HCT116 (cell line): ENCODE data around the gene EIF4A3. TPM values are rescaled to one million over a fixed set of nuclear protein-coding genes. Genes with fewer than 3 reads are reported as not detected.

Experiments used
- ATAC-seq: fragments of 200-7000 bp; cut with Tn5 transposase; 2 replicates; pipeline ENCODE4 v1.9.1; 2020; ENCODE audit warnings: mild to moderate bottlenecking, moderate library complexity
- BruUV-seq: library from RNA; stranded (reverse); fragments of 400-500 nt; replicated peaks from 2 replicates; lab custom pipeline; 2021; lab: Mats Ljungman, UMichigan
- CTCF ChIA-PET: fragments of 300-600 bp; sonication (Branson Sonifier 250); formaldehyde crosslinking; loops from one replicate; lab custom pipeline; 2021; ENCODE audit warnings: antibody characterized with exemption; lab: Charles Lee
- POLR2A ChIA-PET: fragments of 300-600, 350-600 bp; sonication (Branson Sonifier 250); formaldehyde crosslinking; loops from one replicate; lab custom pipeline; 2021; ENCODE audit warnings: antibody characterized with exemption; lab: Charles Lee
- RAD21 ChIA-PET, 2 experiments: fragments of 300-600 bp; sonication (Branson Sonifier 250); formaldehyde crosslinking; loops; one replicate each; lab custom pipeline; 2023; ENCODE audit warnings: low total read pairs in 2 of 2; ENCODE audit not compliant: uncharacterized antibody in 2 of 2, unreplicated experiment in 2 of 2, low non-redundant PET in 1 of 2; lab: Charles Lee
- DNase-seq: peaks from one replicate; pipeline ENCODE4 v3.0.0-alpha.2; 2010; ENCODE audit warnings: low read depth, low spot score
- H2AFZ ChIP-seq: fragments of 200-600 bp; shearing (Covaris generic), sonication (generic); 2 replicates; pipeline ENCODE4 v1.6.1; 2017; ENCODE audit warnings: low read depth, mixed run types, mixed read lengths, antibody characterized with exemption, low read length; ENCODE audit not compliant: poor library complexity, severe bottlenecking
- H3K27ac ChIP-seq: 2 replicates; pipeline ENCODE4 v1.5.1; 2012; ENCODE audit warnings: low read depth, low read length
- H3K27me3 ChIP-seq: fragments of 200-600 bp; sonication (generic); 2 replicates; pipeline ENCODE4 v1.6.1; 2016; ENCODE audit warnings: mixed run types, low read length, mixed read lengths; ENCODE audit not compliant: insufficient read depth
- H3K36me3 ChIP-seq, 2 experiments: fragments of 200-500 bp in 1 of 2; fragments of 200-600 bp in 1 of 2; sonication (Bioruptor generic) in 1 of 2; sonication (generic) in 1 of 2; 2 replicates each; pipeline versions ENCODE4 v1.5.1 to v1.6.1; 2014 to 2016; ENCODE audit warnings: low read length in 2 of 2, inconsistent platforms in 1 of 2, mixed read lengths in 1 of 2, mixed run types in 1 of 2; ENCODE audit not compliant: insufficient read depth in 2 of 2, control insufficient read depth in 1 of 2
- H3K4me1 ChIP-seq, 2 experiments: fragments of 200-600 bp in 1 of 2; sonication (generic) in 1 of 2; 2 replicates each; pipeline versions ENCODE4 v1.5.1 to v1.6.1; 2012 to 2017; ENCODE audit warnings: low read length in 2 of 2, inconsistent platforms in 1 of 2, mild to moderate bottlenecking in 1 of 2, mixed read lengths in 1 of 2, mixed run types in 1 of 2, moderate library complexity in 1 of 2; ENCODE audit not compliant: insufficient read depth in 2 of 2, control insufficient read depth in 1 of 2
- H3K4me2 ChIP-seq: fragments of 200-600 bp; sonication (generic); 2 replicates; pipeline ENCODE4 v1.6.1; 2017; ENCODE audit warnings: mixed run types, low read length, mixed read lengths
- H3K4me3 ChIP-seq, 2 experiments: fragments of 200-600 bp in 1 of 2; sonication (generic) in 1 of 2; replicated peaks in 1 of 2; 2 replicates each; pipeline ENCODE4 v1.5.1; 2011 to 2016; ENCODE audit warnings: low read length in 2 of 2, control low read depth in 1 of 2, low read depth in 1 of 2, mild to moderate bottlenecking in 1 of 2, mixed read lengths in 1 of 2, mixed run types in 1 of 2
- H3K79me2 ChIP-seq: fragments of 200-600 bp; sonication (generic); 2 replicates; pipeline ENCODE4 v1.6.1; 2017; ENCODE audit warnings: mild to moderate bottlenecking, mixed run types, low read length, moderate library complexity, mixed read lengths; ENCODE audit not compliant: insufficient read depth
- H3K9ac ChIP-seq: fragments of 200-600 bp; sonication (generic); 2 replicates; pipeline ENCODE4 v1.6.1; 2016; ENCODE audit warnings: low read length, mixed read lengths
- H3K9me2 ChIP-seq: fragments of 200-600 bp; sonication (generic), shearing (Covaris generic); 2 replicates; pipeline ENCODE4 v1.6.1; 2017; ENCODE audit warnings: mixed run types, mild to moderate bottlenecking, moderate library complexity; ENCODE audit not compliant: insufficient read depth
- H3K9me3 ChIP-seq, 2 experiments: fragments of 200-500 bp in 1 of 2; fragments of 200-600 bp in 1 of 2; sonication (Bioruptor generic) in 1 of 2; sonication (generic) in 1 of 2; 2 replicates each; pipeline ENCODE4 v1.6.1; 2014 to 2017; ENCODE audit warnings: low read length in 2 of 2, mixed read lengths in 2 of 2, inconsistent platforms in 1 of 2, low read depth in 1 of 2, mild to moderate bottlenecking in 1 of 2, mixed run types in 1 of 2, moderate library complexity in 1 of 2; ENCODE audit not compliant: control insufficient read depth in 1 of 2, insufficient read depth in 1 of 2
- H4K20me1 ChIP-seq: fragments of 200-600 bp; sonication (generic), shearing (Covaris generic); 2 replicates; pipeline ENCODE4 v1.6.1; 2017; ENCODE audit warnings: mixed run types, mild to moderate bottlenecking, moderate library complexity; ENCODE audit not compliant: insufficient read depth
- ATF3 ChIP-seq: IDR thresholded peaks from 2 replicates; pipeline ENCODE4 v1.6.1; 2012
- CEBPB ChIP-seq: IDR thresholded peaks from 2 replicates; pipeline ENCODE4 v1.6.1; 2012; ENCODE audit warnings: low read depth
- EGR1 ChIP-seq: IDR thresholded peaks from 2 replicates; pipeline ENCODE4 v1.6.1; 2012; ENCODE audit warnings: low read depth
- EZH2phosphoT487 ChIP-seq: fragments of 200-600 bp; IDR thresholded peaks from 2 replicates; pipeline ENCODE4 v1.6.1; 2018; ENCODE audit warnings: antibody characterized with exemption, borderline replicate concordance
- FOSL1 ChIP-seq: IDR thresholded peaks from 2 replicates; pipeline ENCODE4 v1.6.1; 2012; ENCODE audit warnings: low read depth
- JUND ChIP-seq: IDR thresholded peaks from 2 replicates; pipeline ENCODE4 v1.6.1; 2012
- MAX ChIP-seq: IDR thresholded peaks from 2 replicates; pipeline ENCODE4 v1.6.1; 2012
- RAD21 ChIP-seq: IDR thresholded peaks from 2 replicates; pipeline ENCODE4 v1.6.1; 2012; ENCODE audit warnings: low read depth, mild to moderate bottlenecking
- SIN3A ChIP-seq: IDR thresholded peaks from 2 replicates; pipeline ENCODE4 v1.6.1; 2012; ENCODE audit warnings: low read depth
- SP1 ChIP-seq: IDR thresholded peaks from 2 replicates; pipeline ENCODE4 v1.6.1; 2012; ENCODE audit warnings: low read depth
- SRF ChIP-seq: IDR thresholded peaks from 2 replicates; pipeline ENCODE4 v1.6.1; 2012; ENCODE audit warnings: low read depth
- YY1 ChIP-seq: IDR thresholded peaks from 2 replicates; pipeline ENCODE4 v1.6.1; 2011; ENCODE audit warnings: low read length, low read depth, moderate library complexity, mild to moderate bottlenecking; ENCODE audit not compliant: insufficient replicate concordance; ENCODE audit errors: extremely low read depth
- ZBTB33 ChIP-seq: IDR thresholded peaks from 2 replicates; pipeline ENCODE4 v1.6.1; 2011; ENCODE audit warnings: mild to moderate bottlenecking, low read length, moderate library complexity; ENCODE audit not compliant: insufficient replicate concordance; ENCODE audit errors: extremely low read depth
- ZNF274 ChIP-seq: fragments of 200-500 bp; sonication (Bioruptor generic); IDR thresholded peaks from 2 replicates; pipeline ENCODE4 v1.6.1; 2014; ENCODE audit warnings: mild to moderate bottlenecking, low read depth, low read length, inconsistent platforms
- intact Hi-C: fragments of 100-400 bp; cut with micrococcal nuclease; formaldehyde crosslinking; loops from 2 replicates; pipeline ENCODE4 v1.10.0; 2022
- total RNA-seq: library from RNA; stranded (reverse); gene quantifications from one replicate; pipeline ENCODE4 v1.2.1, GENCODE V29; 2021; ENCODE audit not compliant: unreplicated experiment
- TF ChIP-seq, protein P1 (sequence below), 3 experiments: fragments of 200-600 bp in 1 of 3; sonication (generic) in 1 of 3; IDR thresholded peaks in 2 of 3; conservative IDR thresholded peaks in 1 of 3; 2 replicates each; pipeline ENCODE4 v1.5.1; 2012 to 2017; ENCODE audit warnings: low read depth in 2 of 3, low read length in 2 of 3, antibody characterized with exemption in 1 of 3, borderline replicate concordance in 1 of 3, control low read depth in 1 of 3, mild to moderate bottlenecking in 1 of 3, mixed read lengths in 1 of 3, mixed run types in 1 of 3, moderate library complexity in 1 of 3; ENCODE audit not compliant: insufficient read depth in 1 of 3

EIF4A3 gene
- total RNA-seq, 1 experiment from 2014 or later = 248 TPM

GRCh38 chr17:80116921-80117380 is 30.0 kb downstream of the EIF4A3 start:
- H3K27me3 ChIP-seq = no peaks in the 10 kb centered on the region
- no peak overlapping the region for H3K9ac ChIP-seq
- no peak overlapping the region for H2AFZ ChIP-seq
- intact Hi-C loops = no loop called here
- BruUV-seq = no TSS peak
- H3K4me2 ChIP-seq = no peak overlapping the region
- H4K20me1 ChIP-seq = no peaks in the 10 kb centered on the region
- no peak for ATAC-seq
- H3K36me3 ChIP-seq = no peaks in the 10 kb centered on the region; a peak in 1 of 4 replicates
- no peak overlapping the region for H3K4me3 ChIP-seq
- no peaks in the 10 kb centered on the region for H3K9me3 ChIP-seq
- RAD21 ChIA-PET = no interaction called here
- no peak for DNase-seq
- TF ChIP-seq JUND (no peak), EGR1 (no peak), ATF3 (no peak), SP1 (no peak), CEBPB (no peak), MAX (no peak), SRF (no peak), ZNF274 (no peak), YY1 (no peak)
- no peaks in the 10 kb centered on the region for H3K4me1 ChIP-seq
- H3K9me2 ChIP-seq = no peaks in the 10 kb centered on the region
- CTCF ChIA-PET = interaction anchor here (3.6 kb wide), 1 partner anchor 15 kb away, joined by 18 read pairs; the partner anchor contains the start of gene GAA
- no peaks in the 10 kb centered on the region for H3K79me2 ChIP-seq
- no peak overlapping the region for H3K27ac ChIP-seq
- POLR2A ChIA-PET = no interaction called here

GRCh38 chr17:80116276-80116920 is 30.5 kb downstream of the EIF4A3 start:
- no TSS peak for BruUV-seq
- Histone ChIP-seq H3K36me3 (no peaks in the 10 kb centered on the region; a peak in 1 of 4 replicates), H3K4me3 (no peak overlapping the region), H3K9ac (no peak overlapping the region), H3K79me2 (no peaks in the 10 kb centered on the region), H4K20me1 (no peaks in the 10 kb centered on the region), H3K27me3 (no peaks in the 10 kb centered on the region), H3K9me2 (no peaks in the 10 kb centered on the region), H3K9me3 (no peaks in the 10 kb centered on the region), H2AFZ (no peak overlapping the region), H3K4me2 (no peak overlapping the region), H3K27ac (no peak overlapping the region), H3K4me1 (no peaks in the 10 kb centered on the region)
- ChIA-PET RAD21 (no interaction called here), POLR2A (no interaction called here), CTCF (interaction anchor here (1.4 to 3.6 kb wide), 2 partner anchors 10 to 15 kb away, joined by 3 to 18 read pairs; partner anchors contain the start of gene GAA)
- no peak for ATAC-seq
- no peak for DNase-seq
- intact Hi-C loops = no loop called here
- TF ChIP-seq ZBTB33 (no peak), SIN3A (no peak), MAX (no peak), EZH2phosphoT487 (no peak), RAD21 (no peak), CEBPB (no peak), EGR1 (no peak), JUND (no peak), FOSL1 (no peak)
- TF ChIP-seq, protein P1, sequence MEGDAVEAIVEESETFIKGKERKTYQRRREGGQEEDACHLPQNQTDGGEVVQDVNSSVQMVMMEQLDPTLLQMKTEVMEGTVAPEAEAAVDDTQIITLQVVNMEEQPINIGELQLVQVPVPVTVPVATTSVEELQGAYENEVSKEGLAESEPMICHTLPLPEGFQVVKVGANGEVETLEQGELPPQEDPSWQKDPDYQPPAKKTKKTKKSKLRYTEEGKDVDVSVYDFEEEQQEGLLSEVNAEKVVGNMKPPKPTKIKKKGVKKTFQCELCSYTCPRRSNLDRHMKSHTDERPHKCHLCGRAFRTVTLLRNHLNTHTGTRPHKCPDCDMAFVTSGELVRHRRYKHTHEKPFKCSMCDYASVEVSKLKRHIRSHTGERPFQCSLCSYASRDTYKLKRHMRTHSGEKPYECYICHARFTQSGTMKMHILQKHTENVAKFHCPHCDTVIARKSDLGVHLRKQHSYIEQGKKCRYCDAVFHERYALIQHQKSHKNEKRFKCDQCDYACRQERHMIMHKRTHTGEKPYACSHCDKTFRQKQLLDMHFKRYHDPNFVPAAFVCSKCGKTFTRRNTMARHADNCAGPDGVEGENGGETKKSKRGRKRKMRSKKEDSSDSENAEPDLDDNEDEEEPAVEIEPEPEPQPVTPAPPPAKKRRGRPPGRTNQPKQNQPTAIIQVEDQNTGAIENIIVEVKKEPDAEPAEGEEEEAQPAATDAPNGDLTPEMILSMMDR (IDR thresholded peaks at IDR 0.05 in 2 of 3, conservative IDR thresholded peaks at IDR 0.05 in 1 of 3; ENCODE audit: borderline replicate concordance in 1 of 3, insufficient read depth in 1 of 3, low read depth in 2 of 3, low read length in 2 of 3) = no peak
